Breast epithelium (tissue), 3 donors: ENCODE measurements around the gene STT3B.

Experiments used
- CTCF ChIP-seq, 3 donors: fragments of 450-650 bp; IDR thresholded peaks; one replicate each; pipeline ENCODE4 v1.5.1; 2016 to 2017; ENCODE audit warnings: antibody characterized with exemption in 3 of 3, mild to moderate bottlenecking in 3 of 3, moderate library complexity in 3 of 3
- POLR2A ChIP-seq: fragments of 450-650 bp; IDR thresholded peaks from one replicate; pipeline ENCODE4 v1.6.1; 2016; ENCODE audit warnings: antibody characterized with exemption, mild to moderate bottlenecking, moderate library complexity
- POLR2AphosphoS5 ChIP-seq, 3 donors: sonication (generic); formaldehyde crosslinking; IDR thresholded peaks; one replicate each; pipeline ENCODE4 v1.6.1; 2017; ENCODE audit warnings: antibody characterized with exemption in 3 of 3

- TF ChIP-seq CTCF (IDR thresholded peaks at IDR 0.05) (no peak), POLR2AphosphoS5 (IDR thresholded peaks at IDR 0.05) (no peak), POLR2A (no peak)
These were observed 47.5 kb upstream of the STT3B start for GRCh38 chr3:31485196-31485595.
